HEK293 (cell line): Measurements from ENCODE around the gene ACTN3.

Experiments used
- ATF2 ChIP-seq: fragments of 450-650 bp; formaldehyde crosslinking; IDR thresholded peaks from 2 replicates; pipeline ENCODE4 v1.5.1; 2016; ENCODE audit warnings: missing biosample characterization, missing genetic modification characterization, low read depth
- GLI2 ChIP-seq: fragments of 450-650 bp; formaldehyde crosslinking; IDR thresholded peaks from 2 replicates; pipeline ENCODE4; 2017; ENCODE audit warnings: missing biosample characterization, missing genetic modification characterization, low read depth, borderline replicate concordance
- KLF16 ChIP-seq: fragments of 450-650 bp; formaldehyde crosslinking; IDR thresholded peaks from 2 replicates; pipeline ENCODE4 v1.5.1; 2017; ENCODE audit warnings: missing biosample characterization, missing genetic modification characterization
- SETDB1 ChIP-seq: IDR thresholded peaks from one replicate; pipeline ENCODE4 v1.6.1; 2017; ENCODE audit warnings: mild to moderate bottlenecking, low read length, moderate library complexity, mixed read lengths; ENCODE audit not compliant: insufficient read length
- ZBTB10 ChIP-seq: fragments of 450-650 bp; formaldehyde crosslinking; IDR thresholded peaks from 2 replicates; pipeline ENCODE4 v1.5.1; 2016; ENCODE audit warnings: missing biosample characterization, missing genetic modification characterization
- ZFHX2 ChIP-seq: fragments of 450-650 bp; formaldehyde crosslinking; conservative IDR thresholded peaks from 2 replicates; pipeline ENCODE4 v1.5.1; 2016; ENCODE audit warnings: missing biosample characterization, missing genetic modification characterization
- ZNF114 ChIP-seq: fragments of 450-650 bp; formaldehyde crosslinking; IDR thresholded peaks from 2 replicates; pipeline ENCODE4 v1.5.0; 2017; ENCODE audit warnings: missing biosample characterization, missing genetic modification characterization
- ZNF24 ChIP-seq: fragments of 450-650 bp; formaldehyde crosslinking; IDR thresholded peaks from 2 replicates; pipeline ENCODE4 v1.5.1; 2016; ENCODE audit warnings: missing biosample characterization, missing genetic modification characterization
- ZNF404 ChIP-seq: fragments of 450-650 bp; formaldehyde crosslinking; IDR thresholded peaks from 2 replicates; pipeline ENCODE4 v1.5.1; 2017; ENCODE audit warnings: missing biosample characterization, missing genetic modification characterization
- ZNF473 ChIP-seq: fragments of 450-650 bp; formaldehyde crosslinking; IDR thresholded peaks from 2 replicates; pipeline ENCODE4 v1.5.1; 2017; ENCODE audit warnings: missing biosample characterization, missing genetic modification characterization
- ZNF518A ChIP-seq: fragments of 450-650 bp; formaldehyde crosslinking; conservative IDR thresholded peaks from 2 replicates; pipeline ENCODE4 v1.5.1; 2016; ENCODE audit warnings: low read depth, missing biosample characterization, missing genetic modification characterization
- ZNF621 ChIP-seq: fragments of 450-650 bp; formaldehyde crosslinking; IDR thresholded peaks from 2 replicates; pipeline ENCODE4 v1.5.1; 2017; ENCODE audit warnings: missing biosample characterization, missing genetic modification characterization
- ZNF629 ChIP-seq: fragments of 450-650 bp; formaldehyde crosslinking; IDR thresholded peaks from 2 replicates; pipeline ENCODE4 v1.5.1; 2017; ENCODE audit warnings: missing biosample characterization, missing genetic modification characterization
- ZNF701 ChIP-seq: fragments of 450-650 bp; formaldehyde crosslinking; IDR thresholded peaks from 2 replicates; pipeline ENCODE4 v1.5.1; 2016; ENCODE audit warnings: missing biosample characterization, missing genetic modification characterization
- ZNF776 ChIP-seq: fragments of 450-650 bp; formaldehyde crosslinking; IDR thresholded peaks from 2 replicates; pipeline ENCODE4 v1.5.0; 2017; ENCODE audit warnings: missing biosample characterization, missing genetic modification characterization, borderline replicate concordance
- TF ChIP-seq, protein P1 (sequence below): fragments of 450-650 bp; formaldehyde crosslinking; IDR thresholded peaks from 2 replicates; pipeline ENCODE4 v1.5.1; 2016; ENCODE audit warnings: missing biosample characterization, missing genetic modification characterization, borderline replicate concordance
- TF ChIP-seq, protein P2 (sequence below): fragments of 450-650 bp; formaldehyde crosslinking; IDR thresholded peaks from 2 replicates; pipeline ENCODE4 v1.5.1; 2016; ENCODE audit warnings: missing biosample characterization, missing genetic modification characterization
- TF ChIP-seq, protein P3 (sequence below): fragments of 450-650 bp; formaldehyde crosslinking; IDR thresholded peaks from 2 replicates; pipeline ENCODE4 v1.5.1; 2016; ENCODE audit warnings: missing biosample characterization, missing genetic modification characterization
- TF ChIP-seq, protein P4 (sequence below): fragments of 450-650 bp; formaldehyde crosslinking; IDR thresholded peaks from 2 replicates; pipeline ENCODE4 v1.5.1; 2016; ENCODE audit warnings: missing biosample characterization, missing genetic modification characterization

ACTN3 gene

GRCh38 chr11:66510271-66510989 is 36.3 kb upstream of the ACTN3 start, which contains the start of gene BBS1 (continued):
- peak; percentile 68; the same call in 1 of the 2 replicates for TF ChIP-seq ZNF518A (tag by site-specific recombination)
- TF ChIP-seq ZNF621 (tag by site-specific recombination) = no peak
- TF ChIP-seq, protein P1, sequence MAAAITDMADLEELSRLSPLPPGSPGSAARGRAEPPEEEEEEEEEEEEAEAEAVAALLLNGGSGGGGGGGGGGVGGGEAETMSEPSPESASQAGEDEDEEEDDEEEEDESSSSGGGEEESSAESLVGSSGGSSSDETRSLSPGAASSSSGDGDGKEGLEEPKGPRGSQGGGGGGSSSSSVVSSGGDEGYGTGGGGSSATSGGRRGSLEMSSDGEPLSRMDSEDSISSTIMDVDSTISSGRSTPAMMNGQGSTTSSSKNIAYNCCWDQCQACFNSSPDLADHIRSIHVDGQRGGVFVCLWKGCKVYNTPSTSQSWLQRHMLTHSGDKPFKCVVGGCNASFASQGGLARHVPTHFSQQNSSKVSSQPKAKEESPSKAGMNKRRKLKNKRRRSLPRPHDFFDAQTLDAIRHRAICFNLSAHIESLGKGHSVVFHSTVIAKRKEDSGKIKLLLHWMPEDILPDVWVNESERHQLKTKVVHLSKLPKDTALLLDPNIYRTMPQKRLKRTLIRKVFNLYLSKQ (tag by site-specific recombination) = no peak
- TF ChIP-seq ZNF114 = no peak
- no peak for TF ChIP-seq ATF2 (tag by site-specific recombination)
- TF ChIP-seq ZNF404 (tag by site-specific recombination) = no peak
- TF ChIP-seq KLF16 = peak; percentile 90
- TF ChIP-seq, protein P2, sequence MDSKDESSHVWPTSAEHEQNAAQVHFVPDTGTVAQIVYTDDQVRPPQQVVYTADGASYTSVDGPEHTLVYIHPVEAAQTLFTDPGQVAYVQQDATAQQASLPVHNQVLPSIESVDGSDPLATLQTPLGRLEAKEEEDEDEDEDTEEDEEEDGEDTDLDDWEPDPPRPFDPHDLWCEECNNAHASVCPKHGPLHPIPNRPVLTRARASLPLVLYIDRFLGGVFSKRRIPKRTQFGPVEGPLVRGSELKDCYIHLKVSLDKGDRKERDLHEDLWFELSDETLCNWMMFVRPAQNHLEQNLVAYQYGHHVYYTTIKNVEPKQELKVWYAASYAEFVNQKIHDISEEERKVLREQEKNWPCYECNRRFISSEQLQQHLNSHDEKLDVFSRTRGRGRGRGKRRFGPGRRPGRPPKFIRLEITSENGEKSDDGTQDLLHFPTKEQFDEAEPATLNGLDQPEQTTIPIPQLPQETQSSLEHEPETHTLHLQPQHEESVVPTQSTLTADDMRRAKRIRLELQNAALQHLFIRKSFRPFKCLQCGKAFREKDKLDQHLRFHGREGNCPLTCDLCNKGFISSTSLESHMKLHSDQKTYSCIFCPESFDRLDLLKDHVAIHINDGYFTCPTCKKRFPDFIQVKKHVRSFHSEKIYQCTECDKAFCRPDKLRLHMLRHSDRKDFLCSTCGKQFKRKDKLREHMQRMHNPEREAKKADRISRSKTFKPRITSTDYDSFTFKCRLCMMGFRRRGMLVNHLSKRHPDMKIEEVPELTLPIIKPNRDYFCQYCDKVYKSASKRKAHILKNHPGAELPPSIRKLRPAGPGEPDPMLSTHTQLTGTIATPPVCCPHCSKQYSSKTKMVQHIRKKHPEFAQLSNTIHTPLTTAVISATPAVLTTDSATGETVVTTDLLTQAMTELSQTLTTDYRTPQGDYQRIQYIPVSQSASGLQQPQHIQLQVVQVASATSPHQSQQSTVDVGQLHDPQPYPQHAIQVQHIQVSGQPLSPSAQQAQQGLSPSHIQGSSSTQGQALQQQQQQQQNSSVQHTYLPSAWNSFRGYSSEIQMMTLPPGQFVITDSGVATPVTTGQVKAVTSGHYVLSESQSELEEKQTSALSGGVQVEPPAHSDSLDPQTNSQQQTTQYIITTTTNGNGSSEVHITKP (tag by site-specific recombination) = 0 out of 2 replicates have a peak, but pooled peaks have one; percentile 14
- no peak for TF ChIP-seq ZNF701 (tag by site-specific recombination)
- no peak; the same call in 1 of the 2 replicates for TF ChIP-seq GLI2 (tag by site-specific recombination)
- 0 out of 2 replicates have a peak, but pooled peaks have one; percentile 54 for TF ChIP-seq ZNF24 (tag by site-specific recombination)
- peak; percentile 62 for TF ChIP-seq ZNF629 (tag by site-specific recombination)
- TF ChIP-seq, protein P3, sequence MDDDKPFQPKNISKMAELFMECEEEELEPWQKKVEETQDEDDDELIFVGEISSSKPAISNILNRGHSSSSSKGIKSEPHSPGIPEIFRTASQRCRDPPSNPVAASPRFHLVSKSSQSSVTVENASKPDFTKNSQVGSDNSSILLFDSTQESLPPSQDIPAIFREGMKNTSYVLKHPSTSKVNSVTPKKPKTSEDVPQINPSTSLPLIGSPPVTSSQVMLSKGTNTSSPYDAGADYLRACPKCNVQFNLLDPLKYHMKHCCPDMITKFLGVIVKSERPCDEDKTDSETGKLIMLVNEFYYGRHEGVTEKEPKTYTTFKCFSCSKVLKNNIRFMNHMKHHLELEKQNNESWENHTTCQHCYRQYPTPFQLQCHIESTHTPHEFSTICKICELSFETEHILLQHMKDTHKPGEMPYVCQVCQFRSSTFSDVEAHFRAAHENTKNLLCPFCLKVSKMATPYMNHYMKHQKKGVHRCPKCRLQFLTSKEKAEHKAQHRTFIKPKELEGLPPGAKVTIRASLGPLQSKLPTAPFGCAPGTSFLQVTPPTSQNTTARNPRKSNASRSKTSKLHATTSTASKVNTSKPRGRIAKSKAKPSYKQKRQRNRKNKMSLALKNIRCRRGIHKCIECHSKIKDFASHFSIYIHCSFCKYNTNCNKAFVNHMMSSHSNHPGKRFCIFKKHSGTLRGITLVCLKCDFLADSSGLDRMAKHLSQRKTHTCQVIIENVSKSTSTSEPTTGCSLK (tag by site-specific recombination) = no peak
- TF ChIP-seq ZFHX2 = no peak
- no peak for TF ChIP-seq ZBTB10 (tag by site-specific recombination)
- TF ChIP-seq ZNF473 (tag by site-specific recombination) = no peak
- TF ChIP-seq SETDB1 = no peak
- TF ChIP-seq, protein P4, sequence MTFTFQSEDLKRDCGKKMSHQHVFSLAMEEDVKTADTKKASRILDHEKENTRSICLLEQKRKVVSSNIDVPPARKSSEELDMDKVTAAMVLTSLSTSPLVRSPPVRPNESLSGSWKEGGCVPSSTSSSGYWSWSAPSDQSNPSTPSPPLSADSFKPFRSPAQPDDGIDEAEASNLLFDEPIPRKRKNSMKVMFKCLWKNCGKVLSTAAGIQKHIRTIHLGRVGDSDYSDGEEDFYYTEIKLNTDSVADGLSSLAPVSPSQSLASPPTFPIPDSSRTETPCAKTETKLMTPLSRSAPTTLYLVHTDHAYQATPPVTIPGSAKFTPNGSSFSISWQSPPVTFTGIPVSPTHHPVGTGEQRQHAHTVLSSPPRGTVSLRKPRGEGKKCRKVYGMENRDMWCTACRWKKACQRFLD (tag by site-specific recombination) = no peak
- no peak for TF ChIP-seq ZNF776 (tag by site-specific recombination)
